Tibial artery (tissue), 4 donors: ENCODE results near the gene ADGRG6.

Experiments
- DNase-seq, 2 donors: peaks; one replicate each; pipeline ENCODE4 v3.0.0-alpha.2; 2019
- H3K27ac ChIP-seq, 2 donors: fragments of 200-600 bp; sonication (generic) in 1 of 2; 1 replicate in 1 of 2; 2 replicates in 1 of 2; pipeline ENCODE4 v1.5.1; 2018 to 2019; ENCODE audit warnings: mild to moderate bottlenecking in 1 of 2
- H3K27me3 ChIP-seq, 2 donors: fragments of 200-600 bp; sonication (generic) in 1 of 2; one replicate each; pipeline versions ENCODE4 v1.5.1 to v1.6.0; 2016 to 2019
- H3K36me3 ChIP-seq, 3 donors: fragments of 200-600 bp; sonication (generic) in 2 of 3; one replicate each; pipeline ENCODE4 v1.5.1; 2016 to 2019; ENCODE audit warnings: mild to moderate bottlenecking in 2 of 3
- H3K4me1 ChIP-seq, 4 donors: fragments of 200-600 bp; sonication (generic) in 2 of 4; 1 replicate in 3 of 4; 2 replicates in 1 of 4; pipeline ENCODE4 v1.5.1; 2016 to 2019
- H3K4me3 ChIP-seq, 2 donors: fragments of 200-600 bp; sonication (generic) in 1 of 2; 1 replicate in 1 of 2; 2 replicates in 1 of 2; pipeline ENCODE4 v1.5.1; 2018 to 2019; ENCODE audit warnings: mild to moderate bottlenecking in 2 of 2
- H3K9me3 ChIP-seq, 3 donors: fragments of 200-600 bp; sonication (generic) in 1 of 3; one replicate each; pipeline ENCODE4 v1.5.1; 2016 to 2019
- CTCF ChIP-seq, 2 experiments: fragments of 200-600 bp in 1 of 2; fragments of 450-650 bp in 1 of 2; IDR thresholded peaks; one replicate each; pipeline ENCODE4 v1.5.1; 2017 to 2019; ENCODE audit warnings: antibody characterized with exemption in 2 of 2, mild to moderate bottlenecking in 1 of 2, moderate library complexity in 1 of 2
- intact Hi-C: fragments of 100-400 bp; cut with DNase I; formaldehyde crosslinking; loops from one replicate; pipeline ENCODE4 v1.15.0; 2023; ENCODE audit warnings: low total_unique reads

Gene ADGRG6

GRCh38 chr6:142284419-142284818, 17.4 kb upstream of the ADGRG6 start:
- Histone ChIP-seq H3K9me3 (no peaks in the 10 kb centered on the region), H3K4me1 (no peaks in the 10 kb centered on the region), H3K27me3 (no peaks in the 10 kb centered on the region), H3K4me3 (no peak overlapping the region), H3K27ac (no peak overlapping the region), H3K36me3 (no peaks in the 10 kb centered on the region)
- no peak for DNase-seq
- intact Hi-C loops, result no loop called here
- no peak for TF ChIP-seq CTCF (IDR thresholded peaks at IDR 0.05)

- H3K36me3 ChIP-seq, result no peaks in the 10 kb centered on the region
- no peaks in the 10 kb centered on the region for H3K9me3 ChIP-seq
- H3K4me3 ChIP-seq, result no peak overlapping the region
- no peaks in the 10 kb centered on the region for H3K4me1 ChIP-seq
- intact Hi-C loops, result no loop called here
- no peak for DNase-seq
- no peak overlapping the region for H3K27ac ChIP-seq
- H3K27me3 ChIP-seq, result no peaks in the 10 kb centered on the region
- TF ChIP-seq CTCF (IDR thresholded peaks at IDR 0.05), result no peak
These were observed 16.3 kb upstream of the ADGRG6 start for GRCh38 chr6:142285235-142286087.

GRCh38 chr6:142286088-142286409, 15.8 kb upstream of the ADGRG6 start:
- Histone ChIP-seq H3K4me3 (no peak overlapping the region), H3K9me3 (no peaks in the 10 kb centered on the region), H3K4me1 (no peaks in the 10 kb centered on the region), H3K27me3 (no peaks in the 10 kb centered on the region), H3K36me3 (no peaks in the 10 kb centered on the region), H3K27ac (no peak overlapping the region)
- intact Hi-C loops, result no loop called here
- no peak for TF ChIP-seq CTCF (IDR thresholded peaks at IDR 0.05)
- no peak for DNase-seq

GRCh38 chr6:142289687-142290086, 12.1 kb upstream of the ADGRG6 start:
- no peaks in the 10 kb centered on the region for H3K4me1 ChIP-seq
- DNase-seq, result no peak
- intact Hi-C loops, result no loop called here
- H3K27me3 ChIP-seq, result no peaks in the 10 kb centered on the region
- no peaks in the 10 kb centered on the region for H3K9me3 ChIP-seq
- no peaks in the 10 kb centered on the region for H3K36me3 ChIP-seq
- no peak for TF ChIP-seq CTCF (IDR thresholded peaks at IDR 0.05)
- H3K4me3 ChIP-seq, result no peak overlapping the region
- no peak overlapping the region for H3K27ac ChIP-seq

- Histone ChIP-seq H3K27ac (no peak overlapping the region), H3K27me3 (no peaks in the 10 kb centered on the region), H3K9me3 (no peaks in the 10 kb centered on the region), H3K36me3 (no peaks in the 10 kb centered on the region), H3K4me3 (no peak overlapping the region), H3K4me1 (no peaks in the 10 kb centered on the region)
- intact Hi-C loops, result no loop called here
- TF ChIP-seq CTCF (IDR thresholded peaks at IDR 0.05), result no peak
- DNase-seq, result no peak
These were observed 11.0 kb upstream of the ADGRG6 start for GRCh38 chr6:142290851-142291250.
